Upper lobe of left lung (tissue), 6 donors: ENCODE results near the gene SSNA1. TPM values are rescaled to one million over a fixed set of nuclear protein-coding genes. Genes with fewer than 3 reads are reported as not detected.

Source experiments
- ATAC-seq, 2 donors: fragments of 200-7000 bp; cut with Tn5 transposase; one replicate each; pipeline ENCODE4 v1.9.1; 2022; ENCODE audit warnings: mild to moderate bottlenecking in 2 of 2, moderate library complexity in 2 of 2; ENCODE audit not compliant: low FRiP score in 2 of 2
- DNase-seq, 2 donors: peaks; one replicate each; pipeline ENCODE4 v3.0.0-alpha.2; 2019 to 2020
- H3K27ac ChIP-seq, 4 donors: fragments of 200-600 bp; sonication (generic); one replicate each; pipeline ENCODE4 v1.5.1; 2016 to 2019
- H3K27me3 ChIP-seq, 4 donors: fragments of 200-600 bp; sonication (generic); one replicate each; pipeline ENCODE4 v1.5.1; 2017 to 2019
- H3K36me3 ChIP-seq, 4 donors: fragments of 200-600 bp; sonication (generic); one replicate each; pipeline ENCODE4 v1.5.1; 2016 to 2019
- H3K4me1 ChIP-seq, 4 donors: fragments of 200-600 bp; sonication (generic); one replicate each; pipeline ENCODE4 v1.5.1; 2018 to 2019
- H3K4me3 ChIP-seq, 4 donors: fragments of 200-600 bp; sonication (generic); one replicate each; pipeline ENCODE4 v1.5.1; 2017 to 2019; ENCODE audit warnings: mild to moderate bottlenecking in 2 of 4, moderate library complexity in 1 of 4
- H3K9me3 ChIP-seq, 4 donors: fragments of 200-600 bp; sonication (generic); one replicate each; pipeline ENCODE4 v1.5.1; 2018 to 2019
- EP300 ChIP-seq, 4 donors: sonication (generic); formaldehyde crosslinking; IDR thresholded peaks; one replicate each; pipeline ENCODE4 v1.5.1; 2017; ENCODE audit warnings: antibody characterized with exemption in 4 of 4, control low read depth in 2 of 4
- POLR2A ChIP-seq, 4 donors: fragments of 450-650 bp; IDR thresholded peaks; one replicate each; pipeline ENCODE4 v1.5.1; 2016 to 2017; ENCODE audit warnings: antibody characterized with exemption in 4 of 4, mild to moderate bottlenecking in 2 of 4
- POLR2AphosphoS5 ChIP-seq, 2 donors: sonication (generic); formaldehyde crosslinking; IDR thresholded peaks; one replicate each; pipeline ENCODE4 v1.5.1; 2017; ENCODE audit warnings: antibody characterized with exemption in 2 of 2
- WGBS, 2 donors: methylation state at CpG; one replicate each; pipeline ENCODE4 v1.1.5; 2017 to 2018; 5-methylcytosine and 5-hydroxymethylcytosine counted together
- total RNA-seq, 6 donors: library from RNA; depleted of rRNA in 4 of 6; stranded (reverse); fragments of >200 nt in 4 of 6; gene quantifications; one replicate each; pipeline versions ENCODE4 v1.1.0 to v1.2.1, GENCODE V29; 2016 to 2021
- TF ChIP-seq, protein P1 (sequence below), 6 experiments: fragments of 450-650 bp in 4 of 6; fragments of 200-600 bp in 2 of 6; sonication (generic) in 2 of 6; IDR thresholded peaks; one replicate each; pipeline ENCODE4 v1.5.1; 2016 to 2019; ENCODE audit warnings: antibody characterized with exemption in 6 of 6
- donor health status: DM: no; HTN: no; CAD: no; lungs with moderate emphysema.
- donor health status: DM: no; HTN: yes; CAD: no; lungs with severe emphysema.

Gene SSNA1
- total RNA-seq, 6 donors from 2014 or later = 39.8 to 110 (median 73.0) TPM

DNA sequence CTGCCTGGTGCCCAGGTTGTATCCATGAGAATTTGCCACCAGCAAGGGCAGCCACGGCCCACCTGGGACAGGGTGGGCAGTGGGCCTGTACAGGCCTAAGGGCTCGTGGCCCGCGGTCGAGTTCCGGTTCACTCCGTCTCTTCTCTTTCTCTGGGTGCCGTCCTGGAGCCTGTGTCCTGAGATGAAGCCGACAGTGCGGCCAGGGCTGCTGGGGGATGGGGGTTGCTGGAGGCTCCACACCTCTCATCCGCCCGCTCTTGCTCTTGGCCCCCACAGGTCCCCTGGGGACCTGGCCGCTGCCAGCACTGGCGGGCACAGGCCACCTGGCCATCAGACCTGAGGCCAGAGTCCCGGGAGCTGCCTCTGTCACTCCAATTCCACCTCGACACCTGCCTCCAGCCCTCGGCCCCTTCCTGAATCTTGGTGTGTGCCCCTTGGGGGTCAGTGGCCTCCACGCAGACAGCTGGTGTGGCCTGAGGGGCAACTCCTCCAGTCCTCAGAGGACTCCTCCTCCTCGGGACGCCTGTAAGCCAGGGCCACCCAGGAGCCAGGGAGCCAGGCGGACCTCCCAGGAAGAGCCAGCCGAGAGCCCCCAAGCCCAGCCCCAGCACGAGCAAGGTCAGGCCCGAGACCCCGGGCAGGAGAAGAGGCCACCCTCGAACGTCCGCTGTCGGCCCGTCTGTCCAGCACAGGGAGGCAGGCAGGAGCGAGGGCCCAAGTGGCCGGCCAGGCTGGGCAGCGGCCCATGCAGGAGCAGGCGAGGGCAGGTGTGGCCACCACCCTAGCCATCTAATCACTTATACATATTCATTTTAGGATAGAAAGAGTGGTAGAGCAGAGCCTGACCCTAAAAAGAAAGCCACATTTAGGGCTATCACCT lies 23.9 kb upstream of the SSNA1 start:
- H3K36me3 ChIP-seq = no peaks in the 10 kb centered on the region
- DNase-seq (peak in 1 of 2 donors; percentile 81), ATAC-seq (no peak)
- H3K27me3 ChIP-seq = peaks cover 8 to 100% (median 74%) of the 10 kb centered on the region in 4 donors
- peaks cover 37 to 58% (median 44%) of the 10 kb centered on the region in 4 donors for H3K4me1 ChIP-seq
- WGBS, 2 donors = 67% methylated on average over 22 to 23 of the region's 34 CpGs
- no peak overlapping the region for H3K27ac ChIP-seq
- no peaks in the 10 kb centered on the region for H3K9me3 ChIP-seq
- H3K4me3 ChIP-seq = no peak overlapping the region
- no peak for TF ChIP-seq EP300 (IDR thresholded peaks at IDR 0.05)
- TF ChIP-seq, protein P1, sequence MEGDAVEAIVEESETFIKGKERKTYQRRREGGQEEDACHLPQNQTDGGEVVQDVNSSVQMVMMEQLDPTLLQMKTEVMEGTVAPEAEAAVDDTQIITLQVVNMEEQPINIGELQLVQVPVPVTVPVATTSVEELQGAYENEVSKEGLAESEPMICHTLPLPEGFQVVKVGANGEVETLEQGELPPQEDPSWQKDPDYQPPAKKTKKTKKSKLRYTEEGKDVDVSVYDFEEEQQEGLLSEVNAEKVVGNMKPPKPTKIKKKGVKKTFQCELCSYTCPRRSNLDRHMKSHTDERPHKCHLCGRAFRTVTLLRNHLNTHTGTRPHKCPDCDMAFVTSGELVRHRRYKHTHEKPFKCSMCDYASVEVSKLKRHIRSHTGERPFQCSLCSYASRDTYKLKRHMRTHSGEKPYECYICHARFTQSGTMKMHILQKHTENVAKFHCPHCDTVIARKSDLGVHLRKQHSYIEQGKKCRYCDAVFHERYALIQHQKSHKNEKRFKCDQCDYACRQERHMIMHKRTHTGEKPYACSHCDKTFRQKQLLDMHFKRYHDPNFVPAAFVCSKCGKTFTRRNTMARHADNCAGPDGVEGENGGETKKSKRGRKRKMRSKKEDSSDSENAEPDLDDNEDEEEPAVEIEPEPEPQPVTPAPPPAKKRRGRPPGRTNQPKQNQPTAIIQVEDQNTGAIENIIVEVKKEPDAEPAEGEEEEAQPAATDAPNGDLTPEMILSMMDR (IDR thresholded peaks at IDR 0.05) = no peak
- no peak for TF ChIP-seq POLR2AphosphoS5 (IDR thresholded peaks at IDR 0.05)

DNA sequence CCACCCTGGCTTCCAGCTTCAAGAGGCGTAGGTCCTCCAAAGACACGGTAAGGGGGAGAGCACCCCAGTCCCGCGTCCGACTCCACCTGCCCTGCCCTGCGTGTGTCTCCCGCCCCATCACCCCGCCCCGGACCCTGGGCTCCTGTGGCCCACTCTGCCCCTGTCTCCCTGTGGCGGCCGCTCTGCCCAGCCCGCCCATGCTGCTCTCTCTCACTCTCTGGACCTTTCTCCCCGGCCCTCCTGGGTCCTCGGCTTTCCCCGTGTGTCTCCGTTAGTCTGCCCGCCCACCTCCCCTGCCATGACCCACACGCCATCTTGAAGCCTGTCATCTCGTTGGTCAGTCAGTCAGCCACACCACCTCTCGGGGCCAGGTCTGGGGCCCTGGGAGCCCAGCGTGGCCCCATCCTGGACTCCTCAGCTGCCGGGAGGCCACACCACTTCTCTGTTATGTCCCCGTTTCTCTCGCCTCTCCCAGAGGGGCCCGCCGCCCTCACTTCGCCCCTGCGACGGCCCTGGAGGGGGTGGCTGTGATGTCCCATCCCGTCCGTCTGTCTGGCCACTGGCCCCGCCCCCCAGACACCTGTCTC lies 23.1 kb upstream of the SSNA1 start:
- Histone ChIP-seq H3K36me3 (no peaks in the 10 kb centered on the region), H3K9me3 (no peaks in the 10 kb centered on the region), H3K4me3 (no peak overlapping the region), H3K4me1 (peaks cover 44 to 65% (median 48%) of the 10 kb centered on the region in 4 donors), H3K27me3 (peaks cover 8 to 100% (median 75%) of the 10 kb centered on the region in 4 donors), H3K27ac (no peak overlapping the region)
- TF ChIP-seq POLR2AphosphoS5 (IDR thresholded peaks at IDR 0.05) (no peak), EP300 (IDR thresholded peaks at IDR 0.05) (no peak), POLR2A (IDR thresholded peaks at IDR 0.05) (no peak)
- TF ChIP-seq, protein P1 (IDR thresholded peaks at IDR 0.05) = no peak
- DNase-seq = peak in 1 of 2 donors; percentile 82
- ATAC-seq = no peak
- 82 to 86% methylated on average over 32 of the region's 32 CpGs for WGBS, 2 donors

DNA sequence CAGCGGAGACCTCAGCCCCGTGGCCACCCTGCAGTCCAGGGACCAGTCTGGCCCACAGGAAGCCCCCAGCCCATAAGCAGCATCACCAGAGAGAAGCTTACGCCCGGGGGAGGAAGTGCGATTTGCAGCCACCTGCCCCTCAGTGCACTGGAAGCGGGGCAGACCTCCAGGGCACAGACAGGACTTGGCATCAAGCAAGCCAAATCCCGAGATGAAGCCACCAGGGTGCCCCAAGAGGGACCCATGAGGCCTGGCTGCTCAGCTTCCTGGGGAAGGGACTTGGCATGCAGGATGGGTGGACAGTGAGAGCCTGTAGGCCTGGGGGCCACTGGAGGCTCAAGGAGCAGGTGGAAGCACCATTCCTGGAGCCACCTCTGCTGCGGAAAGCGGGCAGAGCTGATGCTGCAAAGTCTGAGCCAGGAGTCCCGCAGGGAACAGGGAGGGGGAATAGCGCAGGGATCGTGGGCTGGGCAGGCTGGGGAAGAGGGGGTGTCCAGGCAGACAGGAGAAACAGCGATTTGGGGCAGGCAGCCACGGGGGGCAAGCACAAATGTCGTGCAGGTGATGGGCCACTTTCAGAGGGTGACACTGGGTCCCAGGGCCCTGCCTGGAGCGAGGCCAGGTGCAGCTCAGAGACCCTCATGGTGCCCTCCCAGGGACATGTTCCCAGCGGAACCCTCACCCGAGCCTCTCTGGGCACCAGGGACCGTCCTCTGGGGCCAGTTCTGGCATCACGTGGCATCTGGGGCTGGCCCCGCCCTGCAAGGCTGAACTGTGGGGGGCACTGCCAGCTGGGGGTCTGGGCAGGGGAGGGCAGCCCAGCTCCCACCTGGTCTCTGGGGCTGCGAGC lies 21.9 kb upstream of the SSNA1 start:
- TF ChIP-seq POLR2A (IDR thresholded peaks at IDR 0.05) = no peak
- TF ChIP-seq EP300 (IDR thresholded peaks at IDR 0.05) = no peak
- no peak for TF ChIP-seq POLR2AphosphoS5 (IDR thresholded peaks at IDR 0.05)
- TF ChIP-seq, protein P1 (IDR thresholded peaks at IDR 0.05) = no peak
- WGBS, 2 donors = 77% methylated on average over 9 to 21 of the region's 22 CpGs
- Histone ChIP-seq H3K36me3 (no peaks in the 10 kb centered on the region), H3K4me1 (peaks cover 44 to 60% (median 46%) of the 10 kb centered on the region in 4 donors), H3K4me3 (no peak overlapping the region), H3K27ac (no peak overlapping the region), H3K9me3 (no peaks in the 10 kb centered on the region), H3K27me3 (peaks cover 8 to 94% (median 70%) of the 10 kb centered on the region in 4 donors)
- DNase-seq (peak in 1 of 2 donors; percentile 69), ATAC-seq (no peak)

GRCh38 chr9:137167277-137167746 lies 21.2 kb upstream of the SSNA1 start:
- Histone ChIP-seq H3K27ac (no peak overlapping the region), H3K36me3 (no peaks in the 10 kb centered on the region), H3K4me3 (no peak overlapping the region), H3K27me3 (peaks cover 8 to 87% (median 62%) of the 10 kb centered on the region in 4 donors), H3K9me3 (no peaks in the 10 kb centered on the region), H3K4me1 (peaks cover 38 to 53% (median 42%) of the 10 kb centered on the region in 4 donors)
- WGBS, 2 donors = 32% methylated on average over 31 of the region's 44 CpGs; no CpG with 5 or more reads in 1 of the 2 donors
- no peak for TF ChIP-seq EP300 (IDR thresholded peaks at IDR 0.05)
- TF ChIP-seq POLR2A (IDR thresholded peaks at IDR 0.05) = no peak
- TF ChIP-seq POLR2AphosphoS5 (IDR thresholded peaks at IDR 0.05) = no peak
- TF ChIP-seq, protein P1 (IDR thresholded peaks at IDR 0.05) = no peak
- ATAC-seq = no peak
- peak in 1 of 2 donors; percentile 75 for DNase-seq
